Astrocyte (in vitro differentiated cells and primary cell): Measurements from ENCODE around the gene WRAP53. TPM values are rescaled to one million over a fixed set of nuclear protein-coding genes. Genes with fewer than 3 reads are reported as not detected.

Experiments used
- DNase-seq: peaks from one replicate; pipeline ENCODE4 v3.0.0-alpha.2; 2010; ENCODE audit warnings: low read depth
- FAIRE-seq: peaks from 2 replicates; lab custom pipeline; 2011; peaks lifted over from hg19 to GRCh38; lab: Jason Lieb, UNC
- H2AFZ ChIP-seq: 2 replicates; pipeline ENCODE4 v1.6.0; 2012; ENCODE audit warnings: low read depth, low read length, inconsistent platforms
- H3K27ac ChIP-seq: 2 replicates; pipeline ENCODE4 v1.5.1; 2011; ENCODE audit warnings: low read depth, low read length, inconsistent platforms
- H3K27me3 ChIP-seq: 2 replicates; pipeline ENCODE4 v1.6.0; 2011; ENCODE audit warnings: low read length, inconsistent platforms; ENCODE audit not compliant: insufficient read depth
- H3K36me3 ChIP-seq: 2 replicates; pipeline ENCODE4 v1.5.1; 2011; ENCODE audit warnings: low read length, inconsistent platforms; ENCODE audit not compliant: insufficient read depth
- H3K4me1 ChIP-seq: 2 replicates; pipeline ENCODE4 v1.5.1; 2011; ENCODE audit warnings: low read length, inconsistent platforms; ENCODE audit not compliant: insufficient read depth
- H3K4me2 ChIP-seq: 2 replicates; pipeline ENCODE4 v1.6.0; 2012; ENCODE audit warnings: low read length, inconsistent platforms
- H3K4me3 ChIP-seq: 2 replicates; pipeline ENCODE4 v1.5.1; 2011; ENCODE audit warnings: low read depth, mild to moderate bottlenecking, low read length, inconsistent platforms; ENCODE audit not compliant: insufficient read depth
- H3K79me2 ChIP-seq: 2 replicates; pipeline ENCODE4 v1.6.0; 2012; ENCODE audit warnings: mild to moderate bottlenecking, low read length, inconsistent platforms; ENCODE audit not compliant: insufficient read depth
- H3K9ac ChIP-seq: 2 replicates; pipeline ENCODE4 v1.6.0; 2012; ENCODE audit warnings: mild to moderate bottlenecking, low read length, inconsistent platforms
- H3K9me3 ChIP-seq: 2 replicates; pipeline ENCODE4 v1.5.1; 2012; ENCODE audit warnings: low read depth, mild to moderate bottlenecking, low read length, inconsistent platforms; ENCODE audit not compliant: insufficient read depth
- H4K20me1 ChIP-seq: 2 replicates; pipeline ENCODE4 v1.6.0; 2012; ENCODE audit warnings: low read length, inconsistent platforms; ENCODE audit not compliant: insufficient read depth
- H3K27ac Mint-ChIP-seq: one replicate; pipeline ENCODE4 v1.8.0; 2021; ENCODE audit warnings: mild to moderate bottlenecking, mixed read lengths; ENCODE audit not compliant: unreplicated experiment
- H3K27me3 Mint-ChIP-seq: one replicate; pipeline ENCODE4 v1.8.0; 2021; ENCODE audit warnings: low read depth, mixed read lengths; ENCODE audit not compliant: unreplicated experiment
- H3K36me3 Mint-ChIP-seq: one replicate; pipeline ENCODE4 v1.8.0; 2021; ENCODE audit warnings: low read depth, mixed read lengths; ENCODE audit not compliant: unreplicated experiment
- H3K4me1 Mint-ChIP-seq: one replicate; pipeline ENCODE4 v1.8.0; 2021; ENCODE audit warnings: low read depth, mixed read lengths; ENCODE audit not compliant: unreplicated experiment
- H3K4me3 Mint-ChIP-seq: one replicate; pipeline ENCODE4 v1.8.0; 2021; ENCODE audit warnings: mild to moderate bottlenecking, moderate library complexity, mixed read lengths; ENCODE audit not compliant: unreplicated experiment
- H3K9me3 Mint-ChIP-seq: one replicate; pipeline ENCODE4 v1.8.0; 2021; ENCODE audit warnings: mild to moderate bottlenecking, mixed read lengths; ENCODE audit not compliant: unreplicated experiment
- CTCF ChIP-seq: IDR thresholded peaks from 2 replicates; pipeline ENCODE4 v1.5.1; 2011; ENCODE audit warnings: low read depth, mild to moderate bottlenecking, inconsistent platforms, low read length, moderate library complexity; ENCODE audit not compliant: insufficient read depth
- EZH2 ChIP-seq: IDR thresholded peaks from 2 replicates; pipeline ENCODE4 v1.6.1; 2012; ENCODE audit warnings: mild to moderate bottlenecking, low read length, inconsistent platforms; ENCODE audit not compliant: insufficient read depth
- total RNA-seq: library from RNA; stranded (reverse); gene quantifications from 2 replicates; pipeline ENCODE4 v1.2.1, GENCODE V29; 2021

Gene WRAP53
- total RNA-seq, 1 donor from 2014 or later = 15.1 TPM

GRCh38 chr17:7737601-7738000 lies 49.3 kb downstream of the WRAP53 start:
- Histone ChIP-seq H3K79me2 (no peaks in the 10 kb centered on the region), H3K9me3 (no peaks in the 10 kb centered on the region), H3K4me2 (no peak overlapping the region), H4K20me1 (no peaks in the 10 kb centered on the region), H2AFZ (no peak overlapping the region), H3K36me3 (no peaks in the 10 kb centered on the region), H3K9ac (no peak overlapping the region), H3K4me3 (no peak overlapping the region), H3K4me1 (no peaks in the 10 kb centered on the region), H3K27me3 (peaks cover 21% of the 10 kb centered on the region), H3K27ac (no peak overlapping the region)
- no peaks in the 10 kb centered on the region for H3K9me3 Mint-ChIP-seq
- TF ChIP-seq EZH2 = no peak
- TF ChIP-seq CTCF = no peak
- no peaks in the 10 kb centered on the region for H3K4me1 Mint-ChIP-seq
- no peak overlapping the region for H3K27ac Mint-ChIP-seq
- FAIRE-seq = no peak
- H3K27me3 Mint-ChIP-seq = peaks cover 60% of the 10 kb centered on the region
- DNase-seq = no peak
- no peaks in the 10 kb centered on the region for H3K36me3 Mint-ChIP-seq
- H3K4me3 Mint-ChIP-seq = no peak overlapping the region

GRCh38 chr17:7739746-7740145 lies 51.5 kb downstream of the WRAP53 start:
- Mint-ChIP-seq H3K9me3 (no peaks in the 10 kb centered on the region), H3K36me3 (no peaks in the 10 kb centered on the region), H3K4me1 (no peaks in the 10 kb centered on the region), H3K27ac (no peak overlapping the region), H3K27me3 (peaks cover 47% of the 10 kb centered on the region), H3K4me3 (no peak overlapping the region)
- Histone ChIP-seq H3K9ac (no peak overlapping the region), H3K4me2 (no peak overlapping the region), H3K79me2 (no peaks in the 10 kb centered on the region), H3K36me3 (no peaks in the 10 kb centered on the region), H2AFZ (no peak overlapping the region), H3K27me3 (peaks cover 14% of the 10 kb centered on the region), H3K4me1 (no peaks in the 10 kb centered on the region), H4K20me1 (no peaks in the 10 kb centered on the region), H3K27ac (no peak overlapping the region), H3K4me3 (no peak overlapping the region), H3K9me3 (no peaks in the 10 kb centered on the region)
- no peak for DNase-seq
- TF ChIP-seq CTCF (no peak), EZH2 (no peak)
- FAIRE-seq = no peak

- Histone ChIP-seq H3K27ac (no peak overlapping the region), H3K4me3 (no peak overlapping the region), H3K79me2 (no peaks in the 10 kb centered on the region), H3K9me3 (no peaks in the 10 kb centered on the region), H3K9ac (no peak overlapping the region), H3K27me3 (peaks cover 14% of the 10 kb centered on the region), H2AFZ (no peak overlapping the region), H3K36me3 (no peaks in the 10 kb centered on the region), H4K20me1 (no peaks in the 10 kb centered on the region), H3K4me1 (peaks cover under 1% of the 10 kb centered on the region), H3K4me2 (no peak overlapping the region)
- Mint-ChIP-seq H3K4me1 (no peaks in the 10 kb centered on the region), H3K27me3 (peaks cover 46% of the 10 kb centered on the region), H3K27ac (peak overlapping the region; percentile 18), H3K4me3 (no peak overlapping the region), H3K9me3 (no peaks in the 10 kb centered on the region), H3K36me3 (no peaks in the 10 kb centered on the region)
- DNase-seq (no peak), FAIRE-seq (no peak)
- TF ChIP-seq EZH2 = no peak
- TF ChIP-seq CTCF = no peak
These were observed 52.3 kb downstream of the WRAP53 start for GRCh38 chr17:7740481-7741001.
